Progenitor cell of endocrine pancreas (in vitro differentiated cells): ENCODE measurements around the gene C16orf89. TPM values are rescaled to one million over a fixed set of nuclear protein-coding genes. Genes with fewer than 3 reads are reported as not detected.

Source experiments
- DNase-seq: peaks from one replicate; pipeline ENCODE4 v3.0.0; 2021; ENCODE audit warnings: low spot score; ENCODE audit not compliant: unreplicated experiment
- H3K27ac Mint-ChIP-seq: 2 replicates; pipeline ENCODE4 v1.8.0; 2021; ENCODE audit warnings: mild to moderate bottlenecking, moderate library complexity, mixed read lengths
- H3K27me3 Mint-ChIP-seq: 2 replicates; pipeline ENCODE4 v1.8.0; 2021; ENCODE audit warnings: mixed read lengths
- H3K36me3 Mint-ChIP-seq: 2 replicates; pipeline ENCODE4 v1.8.0; 2022; ENCODE audit warnings: mixed read lengths; ENCODE audit not compliant: insufficient read depth
- H3K4me1 Mint-ChIP-seq: 2 replicates; pipeline ENCODE4 v1.8.0; 2021; ENCODE audit warnings: low read depth, mixed read lengths
- H3K4me3 Mint-ChIP-seq: 2 replicates; pipeline ENCODE4 v1.8.0; 2021; ENCODE audit warnings: low read depth, mild to moderate bottlenecking, moderate library complexity, mixed read lengths
- H3K9me3 Mint-ChIP-seq: 2 replicates; pipeline ENCODE4 v1.8.0; 2021; ENCODE audit warnings: low read depth, mixed read lengths
- CTCF ChIP-seq: fragments of 200-600 bp; sonication (generic); IDR thresholded peaks from one replicate; pipeline ENCODE4 v1.5.0; 2021; ENCODE audit warnings: antibody characterized with exemption, mild to moderate bottlenecking; ENCODE audit not compliant: unreplicated experiment
- total RNA-seq: library from RNA; stranded (reverse); gene quantifications from 2 replicates; pipeline ENCODE4 v1.2.1, GENCODE V29; 2021

The C16orf89 gene
- total RNA-seq, 1 donor from 2014 or later: not detected

GRCh38 chr16:4994719-4995434 lies 70.9 kb downstream of the C16orf89 start:
- Mint-ChIP-seq H3K4me1 (no peaks in the 10 kb centered on the region), H3K36me3 (no peaks in the 10 kb centered on the region), H3K4me3 (no peak overlapping the region), H3K9me3 (no peaks in the 10 kb centered on the region), H3K27me3 (no peaks in the 10 kb centered on the region), H3K27ac (no peak overlapping the region)
- DNase-seq: no peak
- TF ChIP-seq CTCF: no peak

Other genes starting within 250 kb of the C16orf89 start
- 129 and 132 TPM in 2 replicates for gene GLYR1, start 218.7 kb downstream of the C16orf89 start, total RNA-seq
- 41.9 and 42.1 TPM in 2 replicates for gene UBN1, start 218.5 kb downstream of the C16orf89 start, total RNA-seq
- 62.7 and 64.1 TPM in 2 replicates for gene PPL, start 128.8 kb downstream of the C16orf89 start, total RNA-seq
- gene SEC14L5, start 107.6 kb downstream of the C16orf89 start, total RNA-seq: 1.8 and 2.1 TPM in 2 replicates
- 28.4 and 29.2 TPM in 2 replicates for gene NAGPA, start 32.0 kb downstream of the C16orf89 start, total RNA-seq
- 28.4 and 30.8 TPM in 2 replicates for gene ALG1, start 5.9 kb upstream of the C16orf89 start, total RNA-seq
- gene EEF2KMT, start 31.8 kb upstream of the C16orf89 start, total RNA-seq: 11.2 and 13.7 TPM in 2 replicates